GM18505 (cell line): ENCODE measurements around the gene PCDH17.

Source experiments
- ATAC-seq: cut with Tn5 transposase; IDR thresholded peaks from one replicate; pipeline ENCODE4 v1.9.1; 2021; ENCODE audit not compliant: unreplicated experiment
- POLR2A ChIP-seq: IDR thresholded peaks from 4 replicates; pipeline ENCODE4 v1.6.1; 2011; ENCODE audit warnings: borderline replicate concordance; ENCODE audit not compliant: insufficient read depth, insufficient read length; ENCODE audit errors: extremely low read depth

PCDH17 gene

DNA sequence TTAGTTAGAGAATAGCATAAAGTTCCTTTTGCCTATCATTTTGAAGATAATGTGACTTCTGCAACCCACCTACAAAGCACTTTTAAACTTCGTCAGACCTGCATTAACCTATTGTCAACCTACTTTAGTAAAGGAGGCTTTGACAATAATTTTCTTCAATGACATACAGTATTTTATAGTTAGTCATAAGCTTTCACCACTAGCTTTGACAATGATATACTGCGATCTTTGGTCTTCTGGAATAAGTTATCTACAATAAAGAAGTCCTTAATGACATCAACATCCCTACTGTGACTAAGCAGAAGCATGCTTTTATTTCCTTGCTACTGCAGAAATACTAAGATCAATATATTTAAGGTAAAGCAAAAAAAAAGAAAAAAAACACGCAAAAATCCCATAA is 9.5 kb downstream of the PCDH17 start:
- ATAC-seq: no peak
- TF ChIP-seq POLR2A: no peak

GRCh38 chr13:57644106-57644505 is 12.6 kb downstream of the PCDH17 start:
- no peak for ATAC-seq
- TF ChIP-seq POLR2A: no peak

- no peak for TF ChIP-seq POLR2A
- ATAC-seq: no peak
Measured at GRCh38 chr13:57653229-57653989, 21.9 kb downstream of the PCDH17 start.

DNA sequence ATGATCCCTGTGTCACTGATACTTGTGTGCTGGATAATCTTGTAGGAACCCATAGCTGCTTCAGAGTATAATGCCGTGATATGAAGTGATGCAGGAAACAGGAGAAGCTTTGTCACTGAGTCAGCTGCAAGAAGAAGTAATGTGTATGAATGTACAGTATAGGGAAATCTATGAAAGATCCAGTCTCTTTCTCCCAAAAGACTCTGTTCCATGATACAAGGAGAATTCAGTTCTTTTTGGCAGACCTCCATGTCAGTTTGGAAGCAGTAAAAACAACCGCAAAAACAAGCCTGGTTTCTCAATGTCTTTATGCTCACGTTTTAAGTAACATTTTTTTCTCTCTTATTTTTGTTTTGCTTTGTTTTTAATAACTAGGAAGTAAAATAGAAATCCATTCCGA is 33.9 kb downstream of the PCDH17 start:
- no peak for TF ChIP-seq POLR2A
- no peak for ATAC-seq

DNA sequence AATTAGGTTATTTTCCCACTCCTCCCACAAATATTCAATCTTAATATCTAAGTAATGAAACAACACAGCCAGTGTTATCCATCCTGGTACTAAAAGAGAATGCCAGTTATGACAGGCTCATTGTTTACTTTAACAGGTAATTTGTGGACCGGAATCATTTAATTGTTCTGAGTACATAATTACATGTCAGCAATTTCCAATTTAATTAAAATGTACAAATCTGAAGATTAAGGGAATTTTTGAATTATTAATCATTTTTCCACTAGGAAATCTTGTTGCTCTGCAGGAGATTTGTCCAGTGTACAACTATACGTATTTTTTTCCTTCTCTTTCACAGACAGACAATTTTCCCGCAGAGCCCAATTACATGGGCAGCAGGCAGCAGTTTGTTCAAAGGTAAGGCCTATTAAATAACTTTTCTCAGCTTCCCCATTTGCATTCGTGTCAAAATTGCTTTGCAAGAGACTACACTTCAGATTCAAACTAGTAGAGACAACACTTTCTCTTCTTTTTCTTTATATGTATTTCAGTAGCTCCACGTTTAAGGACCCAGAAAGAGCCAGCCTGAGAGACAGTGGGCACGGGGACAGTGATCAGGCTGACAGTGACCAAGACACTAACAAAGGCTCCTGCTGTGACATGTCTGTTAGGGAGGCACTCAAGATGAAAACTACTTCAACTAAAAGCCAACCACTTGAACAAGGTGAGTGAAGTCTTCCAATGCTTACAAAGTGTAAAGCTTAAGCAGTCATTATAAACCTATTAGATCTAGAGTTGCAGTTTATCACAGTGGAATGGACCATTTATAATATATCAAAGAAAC is 34.8 kb downstream of the PCDH17 start:
- no peak for ATAC-seq
- TF ChIP-seq POLR2A: no peak

DNA sequence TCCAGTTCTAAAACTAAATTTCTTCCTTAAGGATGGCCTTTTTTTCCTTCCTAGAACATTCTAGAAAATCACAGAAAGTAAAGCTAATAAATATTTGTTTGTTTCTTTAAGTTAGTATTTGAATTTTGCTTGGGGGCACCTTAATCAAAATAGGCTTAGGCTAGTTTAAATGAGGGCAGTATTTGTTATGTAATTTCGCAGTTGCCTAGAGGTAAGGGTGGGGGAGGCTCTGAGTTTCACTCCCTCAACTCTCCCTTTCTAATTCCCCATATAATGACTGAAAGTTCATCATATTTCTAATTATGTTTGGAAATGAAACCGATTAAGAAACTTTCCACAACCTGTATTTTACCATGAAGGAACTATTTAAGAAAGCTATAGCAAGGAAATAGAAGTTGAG is 40.6 kb downstream of the PCDH17 start:
- no peak for ATAC-seq
- TF ChIP-seq POLR2A: no peak

DNA sequence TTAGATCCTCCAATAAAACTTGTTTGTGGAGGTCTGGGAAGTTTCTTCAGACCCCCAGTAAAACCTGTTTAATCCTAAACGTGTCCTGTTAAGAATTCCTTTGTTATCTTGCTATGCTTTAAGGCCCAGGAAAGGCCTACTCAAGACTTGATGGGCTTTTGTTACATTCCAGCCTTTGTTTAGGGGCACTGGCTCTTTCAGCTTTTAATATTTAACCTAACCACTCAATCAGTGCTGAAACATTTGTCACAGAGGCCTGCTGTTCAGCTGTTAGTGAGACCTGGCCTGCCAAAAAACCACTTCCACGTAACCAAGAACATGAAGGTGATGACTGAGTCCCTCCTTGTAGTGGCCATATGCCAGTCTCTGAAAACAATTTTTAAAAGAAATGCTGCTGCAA is 41.7 kb downstream of the PCDH17 start:
- no peak for TF ChIP-seq POLR2A
- no peak for ATAC-seq

GRCh38 chr13:57675526-57675925 is 44.0 kb downstream of the PCDH17 start:
- no peak for TF ChIP-seq POLR2A
- no peak for ATAC-seq

DNA sequence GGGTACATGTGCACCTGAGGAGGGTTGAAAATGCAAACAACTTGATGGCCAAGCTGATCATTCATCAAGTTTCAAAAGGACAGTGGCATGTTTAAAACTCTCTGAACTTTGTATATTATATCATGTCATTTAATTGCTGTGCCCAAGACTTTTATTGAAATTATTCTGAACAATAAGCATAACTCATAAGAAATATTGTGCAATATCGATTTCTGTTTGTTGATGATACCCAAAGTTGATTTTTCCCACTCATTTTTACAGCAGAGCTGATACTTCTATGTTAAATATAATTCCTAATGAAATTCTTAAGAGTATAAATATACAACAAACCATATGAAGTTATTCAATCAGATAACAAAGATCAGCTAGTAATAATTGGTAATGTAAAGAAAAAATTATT is 49.1 kb downstream of the PCDH17 start:
- no peak for TF ChIP-seq POLR2A
- no peak for ATAC-seq

DNA sequence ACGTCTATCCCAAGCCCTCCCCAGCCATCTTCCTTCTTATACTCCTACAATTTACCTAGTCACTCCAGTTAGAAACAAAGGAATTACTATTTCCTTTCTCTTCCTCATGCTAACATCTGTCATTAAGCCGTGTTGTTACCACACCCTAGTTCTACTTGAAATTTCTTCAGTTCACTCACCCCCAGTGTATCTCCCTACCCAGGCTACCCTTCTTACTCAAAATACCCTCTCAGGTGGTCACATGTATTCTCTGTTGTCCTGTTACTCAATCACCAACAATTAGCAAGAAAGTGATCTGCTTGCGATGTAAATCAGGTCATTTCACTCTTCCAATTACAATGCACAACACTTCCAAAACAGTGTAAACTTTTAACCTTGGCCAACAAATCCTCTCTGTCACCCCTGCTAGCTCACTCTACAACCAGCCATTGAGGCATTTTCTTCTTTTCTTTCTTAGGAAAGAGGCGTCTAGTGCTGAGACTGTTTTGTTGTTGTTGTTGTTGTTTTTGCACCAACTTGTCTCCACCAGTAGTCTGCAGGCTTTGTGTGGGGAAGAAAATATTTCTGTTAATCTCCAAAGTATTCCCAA is 50.7 kb downstream of the PCDH17 start:
- no peak for TF ChIP-seq POLR2A
- ATAC-seq: no peak

DNA sequence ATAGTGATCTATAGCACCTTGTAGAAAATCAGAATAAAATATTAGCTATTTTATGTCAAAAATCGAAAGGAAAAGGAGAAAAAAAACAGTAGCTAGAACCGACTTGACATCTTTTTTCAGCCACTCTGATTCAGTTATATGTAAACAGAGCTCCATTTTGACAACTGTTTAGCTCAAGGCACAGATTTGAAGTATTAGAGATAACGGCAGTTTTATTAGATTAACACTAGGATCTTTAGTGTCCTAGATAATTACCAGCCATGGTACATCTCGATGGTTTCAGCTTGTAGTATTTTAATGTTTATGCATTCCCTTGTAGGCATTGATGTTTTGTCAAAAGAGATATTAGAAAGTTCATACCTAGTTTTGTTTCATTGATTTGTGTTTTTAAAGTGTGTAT is 67.3 kb downstream of the PCDH17 start:
- no peak for ATAC-seq
- TF ChIP-seq POLR2A: no peak

DNA sequence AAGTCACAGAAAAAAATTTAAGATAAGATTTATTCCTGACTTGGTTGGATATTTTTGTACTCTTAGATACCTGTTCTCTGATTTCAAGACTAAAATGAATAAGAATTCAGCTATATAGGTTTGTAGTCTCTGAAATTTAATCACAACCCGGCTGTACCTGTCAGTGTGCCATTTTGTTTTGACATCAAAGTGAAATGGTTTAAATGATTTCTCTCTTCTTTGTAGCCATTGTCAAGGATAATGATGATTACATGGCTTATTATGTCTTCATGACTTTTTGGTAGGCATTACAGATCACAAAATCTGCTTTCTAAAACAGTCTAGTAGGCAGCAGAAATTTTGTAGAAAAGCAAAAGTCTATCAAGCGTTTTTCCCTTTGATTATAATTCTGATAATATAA is 72.5 kb downstream of the PCDH17 start:
- TF ChIP-seq POLR2A: no peak
- no peak for ATAC-seq

DNA sequence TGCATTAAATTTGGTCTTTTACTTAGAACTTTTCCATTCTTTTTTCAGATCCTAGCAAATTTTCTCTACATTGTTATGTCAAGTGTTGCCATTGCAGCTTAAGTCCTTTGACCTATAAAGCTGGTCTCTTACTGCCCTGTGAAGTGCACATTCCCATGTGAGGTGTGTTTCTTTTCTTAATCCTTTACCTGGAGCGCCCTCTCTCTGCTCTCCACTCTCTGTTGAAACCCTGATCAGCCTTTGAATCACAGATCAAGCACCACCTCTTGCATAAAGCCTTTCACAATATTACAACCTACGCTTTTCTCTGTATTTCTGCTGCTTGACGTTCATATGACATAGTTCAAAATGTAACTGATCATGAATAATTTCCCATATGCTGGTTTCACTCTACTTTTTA is 84.8 kb downstream of the PCDH17 start:
- TF ChIP-seq POLR2A: no peak
- ATAC-seq: no peak
